GM06990 (cell line): ENCODE data around the gene NAV2.

ENCODE experiments used
- DNase-seq: peaks from one replicate; pipeline ENCODE4 v3.0.0-alpha.2; 2011; ENCODE audit not compliant: insufficient read length; ENCODE audit errors: extremely low read depth
- H3K27me3 ChIP-seq: replicated peaks from 2 replicates; pipeline ENCODE4 v1.6.0; 2011; ENCODE audit warnings: low read length; ENCODE audit not compliant: control insufficient read depth, insufficient read depth
- H3K36me3 ChIP-seq: 2 replicates; pipeline ENCODE4 v1.5.1; 2011; ENCODE audit warnings: low read length; ENCODE audit not compliant: control insufficient read depth, insufficient read depth
- H3K4me3 ChIP-seq: replicated peaks from 2 replicates; pipeline ENCODE4 v1.5.1; 2011; ENCODE audit warnings: low read depth, mild to moderate bottlenecking, control low read depth, low read length
- CTCF ChIP-seq: IDR thresholded peaks from 2 replicates; pipeline ENCODE4 v1.5.1; 2011; ENCODE audit warnings: low read length, control low read depth, mild to moderate bottlenecking, inconsistent platforms; ENCODE audit not compliant: insufficient read depth, poor library complexity, severe bottlenecking

The NAV2 gene

GRCh38 chr11:20059587-20060021, 347.0 kb downstream of the NAV2 start:
- no peak for DNase-seq
- Histone ChIP-seq H3K36me3 (no peaks in the 10 kb centered on the region), H3K4me3 (no peak overlapping the region), H3K27me3 (no peaks in the 10 kb centered on the region)
- TF ChIP-seq CTCF: no peak

GRCh38 chr11:20060181-20060580, 347.5 kb downstream of the NAV2 start:
- no peak for TF ChIP-seq CTCF
- H3K36me3 ChIP-seq: no peaks in the 10 kb centered on the region
- no peak for DNase-seq

GRCh38 chr11:20060647-20061205, 348.1 kb downstream of the NAV2 start:
- Histone ChIP-seq H3K36me3 (no peaks in the 10 kb centered on the region), H3K4me3 (no peak overlapping the region), H3K27me3 (no peaks in the 10 kb centered on the region)
- DNase-seq: no peak
- no peak for TF ChIP-seq CTCF

More at GRCh38 chr11:20060181-20060580, 347.5 kb downstream of the NAV2 start:
- no peak overlapping the region for H3K4me3 ChIP-seq
- H3K27me3 ChIP-seq: no peaks in the 10 kb centered on the region

GRCh38 chr11:20061776-20062175, 349.1 kb downstream of the NAV2 start:
- Histone ChIP-seq H3K36me3 (no peaks in the 10 kb centered on the region), H3K27me3 (no peaks in the 10 kb centered on the region), H3K4me3 (no peak overlapping the region)
- no peak for TF ChIP-seq CTCF
- DNase-seq: no peak

GRCh38 chr11:20064961-20065405, 352.3 kb downstream of the NAV2 start:
- DNase-seq: no peak
- TF ChIP-seq CTCF: no peak
- Histone ChIP-seq H3K36me3 (no peaks in the 10 kb centered on the region), H3K27me3 (no peaks in the 10 kb centered on the region), H3K4me3 (no peak overlapping the region)

GRCh38 chr11:20065406-20065805, 352.8 kb downstream of the NAV2 start:
- no peak for TF ChIP-seq CTCF
- Histone ChIP-seq H3K4me3 (no peak overlapping the region), H3K27me3 (no peaks in the 10 kb centered on the region), H3K36me3 (no peaks in the 10 kb centered on the region)
- no peak for DNase-seq
